Measurements from ENCODE around the gene SUGP2. TPM values are rescaled to one million over a fixed set of nuclear protein-coding genes. Genes with fewer than 3 reads are reported as not detected.

SUGP2 gene
- polyA plus RNA-seq, 1 donor (not counting 4 experiments of a cell fraction or from before 2014, with no cell fraction given) = 51.2 TPM

GRCh38 chr19:18980432-18981020, 52.8 kb downstream of the SUGP2 start:
- DNase-seq (ENCODE audit: low read depth, low spot score) (no peak), FAIRE-seq (no peak)
- Histone ChIP-seq H3K9ac (ENCODE audit: control insufficient read depth, extremely low read depth, insufficient read depth, low read length) (no peak overlapping the region), H3K27me3 (ENCODE audit: control insufficient read depth, extremely low read depth, insufficient read depth, low read length) (no peaks in the 10 kb centered on the region), H3K9me3 (ENCODE audit: control insufficient read depth, low read depth, low read length) (no peaks in the 10 kb centered on the region), H3K27ac (ENCODE audit: control insufficient read depth, insufficient read depth, low read length) (no peak overlapping the region), H3K79me2 (ENCODE audit: control insufficient read depth, insufficient read depth, low read length) (no peaks in the 10 kb centered on the region), H3K4me1 (ENCODE audit: control insufficient read depth, extremely low read depth, insufficient read depth, low read length) (no peaks in the 10 kb centered on the region), H4K20me1 (ENCODE audit: control insufficient read depth, extremely low read depth, insufficient read depth, low read length) (no peaks in the 10 kb centered on the region), H3K4me2 (ENCODE audit: control insufficient read depth, extremely low read depth, insufficient read depth, low read depth, low read length) (no peak overlapping the region), H3K36me3 (ENCODE audit: control insufficient read depth in 2 of 2, extremely low read depth in 1 of 2, insufficient read depth in 2 of 2, low read length in 2 of 2) (no peaks in the 10 kb centered on the region), H2AFZ (ENCODE audit: control insufficient read depth, low read length) (no peak overlapping the region), H3K9me1 (ENCODE audit: control insufficient read depth, extremely low read depth, insufficient read depth, low read length) (no peaks in the 10 kb centered on the region), H3K4me3 (ENCODE audit: control insufficient read depth in 2 of 3, extremely low read depth in 1 of 3, insufficient read depth in 2 of 3, low read depth in 1 of 3, low read length in 3 of 3) (no peak overlapping the region)
- dilution Hi-C loops (cut with MboI; ENCODE audit: extremely low pct_ligation_motif_present, low sequenced_read_pairs) = no loop called here
- no peak for TF ChIP-seq EZH2 (IDR thresholded peaks at IDR 0.05; ENCODE audit: low read length)
- TF ChIP-seq CTCF (optimal IDR thresholded peaks at IDR 0.05 in 1 of 3, IDR thresholded peaks at IDR 0.05 in 1 of 3, conservative IDR thresholded peaks at IDR 0.05 in 1 of 3; ENCODE audit: extremely low read depth in 1 of 3, insufficient read depth in 2 of 3, low read length in 3 of 3) = no peak

GRCh38 chr19:18978616-18979015, 54.7 kb downstream of the SUGP2 start:
- no peak overlapping the region for H3K9ac ChIP-seq (ENCODE audit: control insufficient read depth, extremely low read depth, insufficient read depth, low read length)
- H3K36me3 ChIP-seq (ENCODE audit: control insufficient read depth in 2 of 2, extremely low read depth in 1 of 2, insufficient read depth in 2 of 2, low read length in 2 of 2) = no peaks in the 10 kb centered on the region
- dilution Hi-C loops (cut with MboI; ENCODE audit: extremely low pct_ligation_motif_present, low sequenced_read_pairs) = no loop called here
- TF ChIP-seq CTCF (optimal IDR thresholded peaks at IDR 0.05 in 1 of 3, IDR thresholded peaks at IDR 0.05 in 1 of 3, conservative IDR thresholded peaks at IDR 0.05 in 1 of 3; ENCODE audit: extremely low read depth in 1 of 3, insufficient read depth in 2 of 3, low read length in 3 of 3) = no peak
- no peak for TF ChIP-seq EZH2 (IDR thresholded peaks at IDR 0.05; ENCODE audit: low read length)
- no peaks in the 10 kb centered on the region for H4K20me1 ChIP-seq (ENCODE audit: control insufficient read depth, extremely low read depth, insufficient read depth, low read length)
- H3K4me1 ChIP-seq (ENCODE audit: control insufficient read depth, extremely low read depth, insufficient read depth, low read length) = no peaks in the 10 kb centered on the region
- H3K79me2 ChIP-seq (ENCODE audit: control insufficient read depth, insufficient read depth, low read length) = no peaks in the 10 kb centered on the region
- H3K27ac ChIP-seq (ENCODE audit: control insufficient read depth, insufficient read depth, low read length) = no peak overlapping the region
- no peak for FAIRE-seq
- H3K4me2 ChIP-seq (ENCODE audit: control insufficient read depth, extremely low read depth, insufficient read depth, low read depth, low read length) = no peak overlapping the region
- DNase-seq (ENCODE audit: low read depth, low spot score) = no peak
- no peak overlapping the region for H3K4me3 ChIP-seq (ENCODE audit: control insufficient read depth in 2 of 3, extremely low read depth in 1 of 3, insufficient read depth in 2 of 3, low read depth in 1 of 3, low read length in 3 of 3)
- no peaks in the 10 kb centered on the region for H3K27me3 ChIP-seq (ENCODE audit: control insufficient read depth, extremely low read depth, insufficient read depth, low read length)
- no peaks in the 10 kb centered on the region for H3K9me1 ChIP-seq (ENCODE audit: control insufficient read depth, extremely low read depth, insufficient read depth, low read length)
- H3K9me3 ChIP-seq (ENCODE audit: control insufficient read depth, low read depth, low read length) = no peaks in the 10 kb centered on the region
- no peak overlapping the region for H2AFZ ChIP-seq (ENCODE audit: control insufficient read depth, low read length)

Data from keratinocyte (primary cell).